ENCODE results near the gene FFAR1.

GRCh38 chr19:35297922-35298321 is 49.8 kb upstream of the FFAR1 start:
- no peak for TF ChIP-seq CTCF (IDR thresholded peaks at IDR 0.05; ENCODE audit: control extremely low read depth in 1 of 3, insufficient read depth in 1 of 3, low read depth in 1 of 3, low read length in 3 of 3)
- TF ChIP-seq BRCA1 (IDR thresholded peaks at IDR 0.05; ENCODE audit: low read depth, low read length): no peak
- TF ChIP-seq RFX5 (IDR thresholded peaks at IDR 0.05; ENCODE audit: borderline replicate concordance, low read depth, low read length): no peak
- no peak for TF ChIP-seq USF2 (IDR thresholded peaks at IDR 0.05; ENCODE audit: low read length)
